ENCODE measurements around the gene REXO1.

The REXO1 gene

DNA sequence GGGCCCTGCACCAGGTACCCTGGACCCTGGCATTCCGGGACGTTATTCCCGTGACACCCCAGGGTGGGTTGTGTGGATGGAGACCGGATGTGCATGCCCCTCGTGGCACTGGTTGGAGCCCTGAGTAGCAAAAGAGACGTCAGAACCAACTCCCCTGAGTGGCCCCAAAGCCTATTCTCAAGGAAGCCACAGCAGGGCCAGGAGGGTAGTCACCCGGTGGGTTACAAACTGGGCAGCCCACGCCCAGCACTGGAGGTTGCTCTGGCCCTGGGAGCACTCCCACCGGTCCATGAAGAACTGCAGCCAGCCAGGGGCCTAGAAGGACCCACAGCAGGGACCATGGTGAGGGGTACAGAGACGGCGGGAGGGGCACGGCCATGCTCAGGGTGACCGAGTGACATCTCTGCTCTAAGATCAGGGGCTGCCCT, 7.6 kb upstream of the REXO1 start:
- H3K27me3 ChIP-seq (replicated peaks; ENCODE audit: insufficient read depth, low read length): no peaks in the 10 kb centered on the region
- TF ChIP-seq, protein P1, sequence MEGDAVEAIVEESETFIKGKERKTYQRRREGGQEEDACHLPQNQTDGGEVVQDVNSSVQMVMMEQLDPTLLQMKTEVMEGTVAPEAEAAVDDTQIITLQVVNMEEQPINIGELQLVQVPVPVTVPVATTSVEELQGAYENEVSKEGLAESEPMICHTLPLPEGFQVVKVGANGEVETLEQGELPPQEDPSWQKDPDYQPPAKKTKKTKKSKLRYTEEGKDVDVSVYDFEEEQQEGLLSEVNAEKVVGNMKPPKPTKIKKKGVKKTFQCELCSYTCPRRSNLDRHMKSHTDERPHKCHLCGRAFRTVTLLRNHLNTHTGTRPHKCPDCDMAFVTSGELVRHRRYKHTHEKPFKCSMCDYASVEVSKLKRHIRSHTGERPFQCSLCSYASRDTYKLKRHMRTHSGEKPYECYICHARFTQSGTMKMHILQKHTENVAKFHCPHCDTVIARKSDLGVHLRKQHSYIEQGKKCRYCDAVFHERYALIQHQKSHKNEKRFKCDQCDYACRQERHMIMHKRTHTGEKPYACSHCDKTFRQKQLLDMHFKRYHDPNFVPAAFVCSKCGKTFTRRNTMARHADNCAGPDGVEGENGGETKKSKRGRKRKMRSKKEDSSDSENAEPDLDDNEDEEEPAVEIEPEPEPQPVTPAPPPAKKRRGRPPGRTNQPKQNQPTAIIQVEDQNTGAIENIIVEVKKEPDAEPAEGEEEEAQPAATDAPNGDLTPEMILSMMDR (IDR thresholded peaks at IDR 0.05; ENCODE audit: low read length): no peak
- TF ChIP-seq EZH2phosphoT487 (IDR thresholded peaks at IDR 0.05; ENCODE audit: low read length) (no peak), EZH2 (optimal IDR thresholded peaks at IDR 0.05; ENCODE audit: low read depth, low read length) (no peak)

DNA sequence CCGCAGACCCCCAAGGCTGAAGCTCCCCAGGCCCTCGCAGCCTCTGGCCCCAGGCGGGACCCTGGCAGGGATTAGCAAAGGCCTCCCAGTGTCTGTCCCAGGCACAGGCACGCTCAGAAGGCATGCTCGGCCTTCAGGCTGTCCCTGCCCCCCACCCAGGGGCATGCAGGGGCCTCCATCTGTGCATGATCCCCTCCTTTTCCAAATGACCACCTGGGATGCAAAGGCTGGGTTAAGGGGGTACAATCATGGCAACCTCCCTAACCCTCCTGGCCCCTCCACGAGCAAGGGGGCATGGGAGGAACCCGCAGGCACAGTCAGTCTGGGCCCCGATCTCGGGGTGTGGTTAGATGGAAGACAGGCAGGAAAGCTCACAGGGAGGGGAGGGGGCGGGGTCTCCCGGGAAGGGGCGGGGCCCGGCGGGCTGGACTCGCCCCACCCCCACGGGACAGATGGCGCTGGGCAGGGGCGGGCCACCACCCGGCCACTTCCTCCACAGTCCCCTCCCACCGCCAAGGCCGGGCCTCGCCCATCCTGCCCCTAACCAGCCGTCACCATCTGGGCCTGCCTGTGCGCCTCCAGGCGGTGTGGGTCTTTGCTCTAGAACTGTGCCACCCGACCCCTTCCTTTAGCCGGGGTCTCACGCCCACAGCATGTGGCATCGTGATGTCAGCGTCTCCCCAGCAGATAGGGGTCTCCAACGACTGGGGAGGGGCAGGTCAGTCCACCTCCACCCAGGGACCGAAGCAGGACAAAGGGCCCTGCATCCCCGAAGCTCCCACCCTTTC, 7.0 kb upstream of the REXO1 start:
- no peaks in the 10 kb centered on the region for H3K27me3 ChIP-seq (replicated peaks; ENCODE audit: insufficient read depth, low read length)
- H3K27ac ChIP-seq (ENCODE audit: low read length): peak overlapping the region; percentile 78; the same call in 1 of the 2 replicates
- H2AFZ ChIP-seq (ENCODE audit: low read length): no peak overlapping the region
- TF ChIP-seq, protein P1 (IDR thresholded peaks at IDR 0.05; ENCODE audit: low read length): no peak
- TF ChIP-seq EZH2 (optimal IDR thresholded peaks at IDR 0.05; ENCODE audit: low read depth, low read length): no peak
- TF ChIP-seq EZH2phosphoT487 (IDR thresholded peaks at IDR 0.05; ENCODE audit: low read length): no peak
- peaks cover 81% of the 10 kb centered on the region for H3K79me2 ChIP-seq (ENCODE audit: low read length)
- H3K4me2 ChIP-seq (ENCODE audit: low read depth, low read length): peak overlapping the region; percentile 99
- H3K4me3 ChIP-seq (ENCODE audit: low read length): peak overlapping the region; percentile 75
- H3K9ac ChIP-seq (ENCODE audit: low read length): peak overlapping the region; percentile 80
- H3K36me3 ChIP-seq (replicated peaks; ENCODE audit: insufficient read depth, low read length): no peaks in the 10 kb centered on the region
- H3K9me2 ChIP-seq (replicated peaks; ENCODE audit: insufficient read depth, low read length): no peaks in the 10 kb centered on the region
- H3K4me1 ChIP-seq (ENCODE audit: low read length): peaks cover 33% of the 10 kb centered on the region
- H3F3A ChIP-seq (ENCODE audit: insufficient read depth, low read length): peaks cover 37% of the 10 kb centered on the region
- no peaks in the 10 kb centered on the region for H3K9me3 ChIP-seq (replicated peaks; ENCODE audit: insufficient read depth, low read length)
- peak; percentile 93 for DNase-seq
- no peaks in the 10 kb centered on the region for H4K20me1 ChIP-seq (ENCODE audit: insufficient read depth, low read length)

More for the DNA sequence above, 7.6 kb upstream of the REXO1 start:
- peak overlapping the region; percentile 75 for H3K4me3 ChIP-seq (ENCODE audit: low read length)
- H3K9ac ChIP-seq (ENCODE audit: low read length): peak overlapping the region; percentile 80
- no peaks in the 10 kb centered on the region for H3K36me3 ChIP-seq (replicated peaks; ENCODE audit: insufficient read depth, low read length)
- peak overlapping the region; percentile 78 for H3K27ac ChIP-seq (ENCODE audit: low read length)
- no peaks in the 10 kb centered on the region for H3K9me3 ChIP-seq (replicated peaks; ENCODE audit: insufficient read depth, low read length)
- H3K9me2 ChIP-seq (replicated peaks; ENCODE audit: insufficient read depth, low read length): no peaks in the 10 kb centered on the region
- peaks cover 33% of the 10 kb centered on the region for H3K4me1 ChIP-seq (ENCODE audit: low read length)
- H3K79me2 ChIP-seq (ENCODE audit: low read length): peaks cover 87% of the 10 kb centered on the region
- DNase-seq: peak; percentile 39
- H2AFZ ChIP-seq (ENCODE audit: low read length): no peak overlapping the region
- H3K4me2 ChIP-seq (ENCODE audit: low read depth, low read length): peak overlapping the region; percentile 99
- H3F3A ChIP-seq (ENCODE audit: insufficient read depth, low read length): peaks cover 37% of the 10 kb centered on the region
- H4K20me1 ChIP-seq (ENCODE audit: insufficient read depth, low read length): no peaks in the 10 kb centered on the region

DNA sequence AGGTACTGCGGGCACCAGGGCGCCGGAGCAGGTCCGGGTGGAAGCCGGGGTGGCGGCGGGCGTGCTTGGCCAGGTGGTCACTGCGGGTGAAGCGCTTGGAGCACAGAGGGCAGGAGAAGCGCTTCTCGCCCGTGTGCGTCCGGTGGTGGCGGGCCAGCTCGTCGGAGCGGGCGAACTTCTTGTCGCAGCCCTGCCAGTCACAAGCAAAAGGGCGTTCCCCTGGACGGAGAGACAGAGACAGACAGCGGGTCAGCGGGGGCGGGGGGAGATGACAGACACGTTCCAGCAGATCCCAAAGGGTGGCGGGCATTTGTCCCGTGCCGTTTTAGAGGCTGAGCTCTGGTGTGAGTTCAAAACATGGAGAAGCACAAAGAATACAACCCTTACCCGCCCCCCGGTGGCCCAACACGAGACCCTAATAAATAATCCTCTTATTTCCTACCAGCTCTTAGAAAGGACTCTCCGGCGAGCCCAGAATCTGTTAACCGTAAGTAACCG, 6.3 kb upstream of the REXO1 start:
- no peaks in the 10 kb centered on the region for H3K9me3 ChIP-seq (replicated peaks; ENCODE audit: insufficient read depth, low read length)
- H3K4me1 ChIP-seq (ENCODE audit: low read length): peaks cover 33% of the 10 kb centered on the region
- H3K36me3 ChIP-seq (replicated peaks; ENCODE audit: insufficient read depth, low read length): no peaks in the 10 kb centered on the region
- H2AFZ ChIP-seq (ENCODE audit: low read length): no peak overlapping the region
- peaks cover 79% of the 10 kb centered on the region for H3K79me2 ChIP-seq (ENCODE audit: low read length)
- no peak overlapping the region for H3K4me3 ChIP-seq (ENCODE audit: low read length)
- TF ChIP-seq, protein P1 (IDR thresholded peaks at IDR 0.05; ENCODE audit: low read length): no peak
- no peak for TF ChIP-seq EZH2phosphoT487 (IDR thresholded peaks at IDR 0.05; ENCODE audit: low read length)
- no peak for TF ChIP-seq EZH2 (optimal IDR thresholded peaks at IDR 0.05; ENCODE audit: low read depth, low read length)
- peak overlapping the region; percentile 99; the same call in 1 of the 2 replicates for H3K4me2 ChIP-seq (ENCODE audit: low read depth, low read length)
- H3F3A ChIP-seq (ENCODE audit: insufficient read depth, low read length): peaks cover 40% of the 10 kb centered on the region
- no peaks in the 10 kb centered on the region for H4K20me1 ChIP-seq (ENCODE audit: insufficient read depth, low read length)
- peak overlapping the region; percentile 43; the same call in 1 of the 2 replicates for H3K27ac ChIP-seq (ENCODE audit: low read length)
- no peak overlapping the region; the same call in 1 of the 2 replicates for H3K9ac ChIP-seq (ENCODE audit: low read length)
- H3K27me3 ChIP-seq (replicated peaks; ENCODE audit: insufficient read depth, low read length): no peaks in the 10 kb centered on the region
- DNase-seq: no peak
- no peaks in the 10 kb centered on the region for H3K9me2 ChIP-seq (replicated peaks; ENCODE audit: insufficient read depth, low read length)

Measured in MM.1S (cell line).